Right atrium auricular region (tissue), 2 donors: Measurements from ENCODE around the gene DRP2. TPM values are rescaled to one million over a fixed set of nuclear protein-coding genes. Genes with fewer than 3 reads are reported as not detected.

Experiments used
- DNase-seq: peaks from one replicate; pipeline ENCODE4 v3.0.0-alpha.2; 2019; ENCODE audit warnings: low spot score
- H3K27ac ChIP-seq, 2 donors: fragments of 200-600 bp; sonication (generic); 1 replicate in 1 of 2; 2 replicates in 1 of 2; pipeline ENCODE4 v1.5.1; 2016 to 2019
- H3K27me3 ChIP-seq, 2 donors: fragments of 200-600 bp; sonication (generic); one replicate each; pipeline versions ENCODE4 v1.5.1 to v1.6.0; 2017 to 2019
- H3K36me3 ChIP-seq: fragments of 200-600 bp; sonication (generic); one replicate; pipeline ENCODE4 v1.5.1; 2016
- H3K4me1 ChIP-seq, 2 donors: fragments of 200-600 bp; sonication (generic); one replicate each; pipeline versions ENCODE4 v1.5.1 to v1.6.0; 2017 to 2019
- H3K4me3 ChIP-seq, 2 donors: fragments of 200-600 bp; sonication (generic); 1 replicate in 1 of 2; 2 replicates in 1 of 2; pipeline ENCODE4 v1.5.1; 2017 to 2019; ENCODE audit warnings: mild to moderate bottlenecking in 1 of 2, moderate library complexity in 1 of 2
- H3K9me3 ChIP-seq, 2 donors: fragments of 200-600 bp; sonication (generic); one replicate each; pipeline ENCODE4 v1.5.1; 2019
- CTCF ChIP-seq, 2 donors: fragments of 200-600 bp; sonication (generic); IDR thresholded peaks; one replicate each; pipeline ENCODE4 v1.5.1; 2019; ENCODE audit warnings: antibody characterized with exemption in 2 of 2
- total RNA-seq, 2 donors: library from RNA; depleted of rRNA; stranded (reverse); fragments of >200 nt; gene quantifications; one replicate each; pipeline ENCODE4 v1.1.0, GENCODE V29; 2016

Gene DRP2
- total RNA-seq, 2 donors from 2014 or later, result 0.04 TPM; not detected in 1

- H3K4me3 ChIP-seq, result peak overlapping the region; percentile 10 to 33
- H3K36me3 ChIP-seq, result no peaks in the 10 kb centered on the region
- H3K4me1 ChIP-seq, result no peaks in the 10 kb centered on the region
- no peaks in the 10 kb centered on the region for H3K9me3 ChIP-seq
- DNase-seq, result no peak
- H3K27ac ChIP-seq, result no peak overlapping the region
- H3K27me3 ChIP-seq, result no peaks in the 10 kb centered on the region
- TF ChIP-seq CTCF (IDR thresholded peaks at IDR 0.05), result no peak
These were observed 28.3 kb upstream of the DRP2 start for GRCh38 chrX:101191217-101191750.

- Histone ChIP-seq H3K4me3 (no peak overlapping the region), H3K9me3 (no peaks in the 10 kb centered on the region), H3K27ac (no peak overlapping the region), H3K36me3 (no peaks in the 10 kb centered on the region), H3K4me1 (no peaks in the 10 kb centered on the region), H3K27me3 (no peaks in the 10 kb centered on the region)
- TF ChIP-seq CTCF (IDR thresholded peaks at IDR 0.05), result no peak
- no peak for DNase-seq
These were observed 24.0 kb upstream of the DRP2 start for GRCh38 chrX:101195442-101196173.

- no peaks in the 10 kb centered on the region for H3K36me3 ChIP-seq
- no peak overlapping the region for H3K27ac ChIP-seq
- no peaks in the 10 kb centered on the region for H3K4me1 ChIP-seq
- DNase-seq, result no peak
- no peaks in the 10 kb centered on the region for H3K9me3 ChIP-seq
- H3K4me3 ChIP-seq, result no peak overlapping the region
- H3K27me3 ChIP-seq, result no peaks in the 10 kb centered on the region
- TF ChIP-seq CTCF (IDR thresholded peaks at IDR 0.05), result no peak
These were observed 15.7 kb upstream of the DRP2 start for GRCh38 chrX:101203761-101204351.

- no peaks in the 10 kb centered on the region for H3K4me1 ChIP-seq
- H3K27ac ChIP-seq, result no peak overlapping the region
- peak in 1 of 2 donors; percentile 33 for TF ChIP-seq CTCF (IDR thresholded peaks at IDR 0.05)
- H3K4me3 ChIP-seq, result no peak overlapping the region
- DNase-seq, result no peak
- H3K36me3 ChIP-seq, result no peaks in the 10 kb centered on the region
- H3K27me3 ChIP-seq, result no peaks in the 10 kb centered on the region
- H3K9me3 ChIP-seq, result no peaks in the 10 kb centered on the region
These were observed 13.1 kb upstream of the DRP2 start for GRCh38 chrX:101206471-101206870.

- Histone ChIP-seq H3K27me3 (no peaks in the 10 kb centered on the region), H3K4me1 (no peaks in the 10 kb centered on the region), H3K9me3 (no peaks in the 10 kb centered on the region), H3K36me3 (no peaks in the 10 kb centered on the region), H3K27ac (no peak overlapping the region), H3K4me3 (no peak overlapping the region)
- TF ChIP-seq CTCF (IDR thresholded peaks at IDR 0.05), result no peak
- no peak for DNase-seq
These were observed 11.3 kb upstream of the DRP2 start for GRCh38 chrX:101208152-101208905.
